Sciatic nerve (tissue), 2 donors: ENCODE results near the gene OLAH. TPM values are rescaled to one million over a fixed set of nuclear protein-coding genes. Genes with fewer than 3 reads are reported as not detected.

Experiments used
- ATAC-seq: fragments of 200-7000 bp; cut with Tn5 transposase; one replicate; pipeline ENCODE4 v1.9.1; 2020; ENCODE audit warnings: mild to moderate bottlenecking, moderate library complexity
- DNase-seq: peaks from one replicate; pipeline ENCODE4 v3.0.0-alpha.2; 2020; ENCODE audit warnings: low spot score
- intact Hi-C: fragments of 100-400 bp; cut with DNase I; formaldehyde crosslinking; loops from one replicate; pipeline ENCODE4 v1.14.2; 2022
- total RNA-seq: library from RNA; stranded (reverse); fragmentation: NEBNext Ultra II Directional; extraction: Animal tissue kit (Norgen Biotek cat#: 25700); gene quantifications from one replicate; pipeline ENCODE4 v1.2.1, GENCODE V29; 2021
- donor health status: DM: no; HTN: no; CAD: no.
- donor health status: DM: no; HTN: no; CAD: no.

Gene OLAH
- total RNA-seq, 1 donor from 2014 or later: 2.1 TPM

DNA sequence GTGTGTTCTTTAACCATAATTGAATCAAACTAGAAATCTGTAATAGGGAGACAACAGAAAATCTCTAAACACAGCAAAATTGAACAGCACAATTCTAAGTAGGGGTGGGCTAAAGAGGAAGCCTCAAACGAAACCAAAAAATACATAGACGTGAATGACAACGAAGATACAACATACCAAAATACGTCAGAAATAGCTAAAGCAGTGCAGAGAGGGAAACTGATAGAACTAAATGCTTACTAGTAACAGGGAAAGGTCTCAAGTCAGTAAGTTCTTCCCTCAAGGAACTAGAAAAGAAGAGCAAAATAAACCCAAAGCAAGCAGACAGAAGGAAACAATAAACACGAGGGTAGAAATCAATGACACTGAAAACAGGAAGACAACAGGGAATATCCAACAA lies 72.5 kb downstream of the OLAH start:
- no peak for ATAC-seq
- no peak for DNase-seq
- intact Hi-C loops: no loop called here

DNA sequence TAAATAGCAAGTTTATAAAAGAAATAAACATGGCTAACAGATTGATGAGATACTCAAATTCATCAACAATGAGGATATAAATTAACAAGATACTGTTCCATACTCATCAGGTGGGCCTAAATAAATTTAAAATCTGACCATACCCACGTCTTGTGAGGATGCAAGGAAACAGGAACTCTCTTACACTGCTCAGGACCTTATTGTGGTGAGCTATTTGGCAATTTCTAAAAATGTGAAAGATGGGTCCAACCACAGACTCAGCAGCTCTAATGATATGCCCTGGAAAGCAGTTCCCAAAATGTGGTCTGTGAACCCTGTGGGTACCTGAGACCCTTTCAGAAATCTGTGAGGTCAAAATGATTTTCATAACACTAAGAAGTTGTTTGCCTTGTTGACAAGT lies 74.9 kb downstream of the OLAH start:
- DNase-seq: no peak
- intact Hi-C loops: no loop called here
- ATAC-seq: no peak

DNA sequence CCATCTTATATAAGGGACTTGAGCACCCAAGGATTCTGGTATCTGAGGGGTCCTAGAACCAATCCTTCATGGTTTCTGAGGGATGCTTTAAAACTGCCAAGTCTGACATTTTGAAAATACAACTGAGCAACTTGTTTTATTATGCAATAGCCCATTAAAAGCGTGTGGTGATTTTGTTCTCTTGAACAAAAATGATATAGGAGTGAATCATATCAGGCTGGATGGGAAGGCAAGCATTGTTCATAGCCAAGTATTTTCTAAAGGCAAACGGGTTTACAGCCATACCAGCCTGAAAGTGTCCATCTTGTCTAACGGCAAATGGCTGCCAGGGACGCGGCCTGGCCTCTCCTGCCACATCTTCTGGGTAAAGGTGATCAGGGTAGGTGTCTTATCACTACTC lies 76.8 kb downstream of the OLAH start:
- intact Hi-C loops: no loop called here
- no peak for DNase-seq

DNA sequence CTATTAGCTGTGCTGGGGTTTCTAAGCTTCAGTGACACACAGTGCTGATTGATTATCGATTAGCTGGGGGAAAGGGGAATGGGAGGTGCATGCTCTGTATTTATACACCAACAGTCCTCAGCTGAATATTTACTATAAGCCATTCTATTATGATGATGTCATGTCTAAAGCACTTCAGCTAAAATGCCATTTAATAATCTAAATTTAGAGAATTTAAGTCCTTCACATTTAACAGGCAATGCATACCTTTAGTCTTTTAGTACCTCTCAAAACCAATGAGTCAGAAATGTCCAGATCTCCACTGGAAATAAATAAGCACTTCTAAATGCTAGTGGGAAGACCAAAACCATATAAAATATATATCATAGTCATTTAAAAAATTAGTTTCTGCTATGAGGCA lies 78.0 kb downstream of the OLAH start:
- intact Hi-C loops: no loop called here
- ATAC-seq (no peak), DNase-seq (no peak)

More for the DNA sequence above, 76.8 kb downstream of the OLAH start:
- no peak for ATAC-seq

DNA sequence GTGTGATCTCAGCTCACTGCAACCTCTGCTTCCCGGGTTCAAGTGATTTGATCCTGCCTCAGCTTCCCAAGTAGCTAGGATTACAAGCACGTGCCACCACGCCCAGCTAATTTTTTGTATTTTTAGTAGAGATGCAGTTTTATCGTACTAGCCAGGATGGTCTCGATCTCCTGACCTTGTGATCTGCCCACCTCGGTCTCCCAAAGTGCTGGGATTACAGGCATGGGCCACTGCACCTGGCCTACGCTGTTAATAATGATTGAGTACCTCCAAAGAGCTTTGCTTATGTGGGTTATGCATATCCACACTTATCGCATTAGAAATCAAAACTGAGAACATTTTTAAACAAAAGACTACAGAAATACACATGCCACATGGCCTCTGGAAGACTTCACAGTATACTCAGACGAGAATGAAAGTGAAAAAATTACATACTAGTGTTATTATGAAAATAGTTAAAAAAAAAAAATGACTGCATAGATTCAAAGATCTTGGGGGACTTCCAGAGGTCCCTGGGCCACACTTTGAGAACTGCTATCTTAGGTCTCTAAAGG lies 78.8 kb downstream of the OLAH start:
- ATAC-seq: no peak
- DNase-seq: no peak
- intact Hi-C loops: no loop called here

Other genes starting within 250 kb of the OLAH start
- gene CDNF, start 205.9 kb upstream of the OLAH start, total RNA-seq: 3.5 TPM
- 10.2 TPM for gene HSPA14, start 205.6 kb upstream of the OLAH start, total RNA-seq
- gene MSANTD7, start 205.6 kb upstream of the OLAH start, total RNA-seq: 7.8 TPM
- gene SUV39H2, start 165.1 kb upstream of the OLAH start, total RNA-seq: 4.8 TPM
- 16.6 TPM for gene DCLRE1C, start 89.8 kb upstream of the OLAH start, total RNA-seq
- gene MEIG1, start 84.6 kb upstream of the OLAH start, total RNA-seq: not detected
- 13.1 TPM for gene ACBD7, start 44.8 kb downstream of the OLAH start, total RNA-seq
- 14.2 TPM for gene RPP38, start 53.4 kb downstream of the OLAH start, total RNA-seq
- gene NMT2, start 124.8 kb downstream of the OLAH start, total RNA-seq: 29.9 TPM